HG02884 (cell line): ENCODE measurements around the gene FAM47A.

Source experiments
- ATAC-seq: cut with Tn5 transposase; IDR thresholded peaks from one replicate; pipeline ENCODE4 v1.9.1; 2021; ENCODE audit warnings: mild to moderate bottlenecking, moderate library complexity; ENCODE audit not compliant: unreplicated experiment

Gene FAM47A

DNA sequence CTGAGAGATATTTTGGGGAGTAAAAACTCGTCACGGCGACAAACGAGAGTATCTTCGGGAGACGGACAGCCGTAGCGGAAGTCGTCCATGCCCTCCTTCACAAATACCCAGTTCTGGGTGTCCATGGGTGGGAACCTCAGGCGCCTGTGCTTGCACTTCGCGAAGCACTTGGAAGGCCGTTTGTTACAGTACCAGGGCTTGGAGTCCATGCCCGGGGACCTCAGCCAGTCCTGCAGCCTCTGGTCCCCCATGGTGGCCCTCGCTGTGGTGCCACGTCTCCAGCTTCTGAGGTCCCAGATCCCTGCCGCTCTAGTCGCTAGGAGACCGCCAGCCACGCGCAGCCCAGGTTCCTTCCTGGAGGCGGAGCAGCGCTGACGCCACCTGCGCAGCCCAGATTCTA, at the start of gene FAM47A:
TSS of gene FAM47A (minus strand) at position 287 of the 400 bp plus-strand sequence. CDS start at position 251, 36 bp downstream.
- no peak for ATAC-seq

DNA sequence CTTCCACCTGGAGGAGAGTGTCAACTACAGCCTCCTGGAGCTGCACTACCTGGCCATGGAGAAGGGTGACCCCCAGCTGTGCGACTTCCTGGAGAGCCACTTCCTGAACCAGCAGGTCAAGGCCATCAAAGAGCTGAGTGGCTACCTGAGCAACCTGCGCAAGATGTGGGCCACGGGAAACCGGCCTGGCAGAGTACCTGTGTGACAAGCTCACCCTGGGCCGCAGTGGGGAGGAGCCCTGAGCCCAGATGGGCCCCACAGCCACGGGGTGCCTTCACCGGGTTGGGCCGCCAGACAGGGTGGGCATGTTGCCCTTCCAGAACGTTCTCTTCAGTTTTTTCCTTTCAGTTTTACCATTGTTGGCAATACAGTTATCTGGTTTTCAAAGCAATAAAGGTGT, 15.2 kb upstream of the FAM47A start:
- no peak for ATAC-seq

DNA sequence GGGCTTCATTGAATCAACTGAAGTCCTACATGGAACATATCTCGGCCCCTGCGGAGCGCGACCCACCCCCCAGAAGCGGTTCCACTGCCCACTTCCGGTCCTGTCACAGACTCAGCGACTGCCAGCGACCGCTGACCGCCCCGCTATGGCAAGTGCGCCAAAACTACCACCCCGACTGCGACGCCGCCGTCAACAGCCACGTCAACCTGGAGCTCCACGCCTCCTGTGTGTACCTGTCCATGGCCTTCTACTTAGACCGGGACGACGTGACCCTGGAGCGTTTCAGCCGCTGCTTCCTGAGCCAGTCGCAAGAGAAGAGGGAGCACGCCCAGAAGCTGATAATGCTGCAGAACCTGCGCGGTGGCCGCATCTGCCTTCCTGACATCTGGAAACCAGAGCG, 14.8 kb upstream of the FAM47A start:
- no peak for ATAC-seq

DNA sequence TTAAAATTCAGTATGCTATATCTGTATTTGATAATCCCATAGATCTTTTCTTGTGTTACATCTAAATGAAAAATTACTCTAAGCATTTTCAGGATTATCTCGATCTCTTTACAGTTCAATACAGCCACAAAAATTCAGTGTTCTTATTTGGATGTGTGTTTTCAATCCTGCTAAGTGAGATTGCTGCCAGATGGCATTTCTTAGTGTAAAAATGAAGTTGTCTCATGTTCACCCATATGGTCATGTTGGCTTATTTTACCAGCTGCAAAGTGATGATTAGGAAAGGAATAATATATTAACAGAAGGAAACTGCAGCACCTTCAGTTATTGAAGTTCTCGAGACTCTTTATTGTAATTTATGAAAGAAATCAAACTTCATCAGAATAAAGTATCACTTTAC, 12.1 kb upstream of the FAM47A start:
- no peak for ATAC-seq

DNA sequence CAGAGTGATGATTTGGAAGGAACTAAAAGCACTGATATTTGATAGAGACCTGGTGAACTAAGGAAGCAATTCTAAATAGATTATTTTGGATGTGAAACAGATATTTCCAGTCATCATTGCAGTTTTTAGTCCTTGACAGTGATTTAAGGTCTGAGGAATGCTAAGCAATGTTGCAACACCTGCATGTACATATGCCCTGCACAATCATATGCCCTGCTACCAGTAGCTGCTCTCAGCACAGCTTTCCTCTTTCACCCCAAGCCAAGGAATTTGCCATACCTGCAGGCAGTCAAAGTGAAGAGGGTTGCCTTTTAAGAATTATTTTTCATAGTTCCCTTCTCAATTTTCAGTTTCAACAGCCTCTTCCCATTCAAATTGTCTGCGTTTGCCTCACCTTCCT, 8.7 kb upstream of the FAM47A start:
- ATAC-seq = no peak

DNA sequence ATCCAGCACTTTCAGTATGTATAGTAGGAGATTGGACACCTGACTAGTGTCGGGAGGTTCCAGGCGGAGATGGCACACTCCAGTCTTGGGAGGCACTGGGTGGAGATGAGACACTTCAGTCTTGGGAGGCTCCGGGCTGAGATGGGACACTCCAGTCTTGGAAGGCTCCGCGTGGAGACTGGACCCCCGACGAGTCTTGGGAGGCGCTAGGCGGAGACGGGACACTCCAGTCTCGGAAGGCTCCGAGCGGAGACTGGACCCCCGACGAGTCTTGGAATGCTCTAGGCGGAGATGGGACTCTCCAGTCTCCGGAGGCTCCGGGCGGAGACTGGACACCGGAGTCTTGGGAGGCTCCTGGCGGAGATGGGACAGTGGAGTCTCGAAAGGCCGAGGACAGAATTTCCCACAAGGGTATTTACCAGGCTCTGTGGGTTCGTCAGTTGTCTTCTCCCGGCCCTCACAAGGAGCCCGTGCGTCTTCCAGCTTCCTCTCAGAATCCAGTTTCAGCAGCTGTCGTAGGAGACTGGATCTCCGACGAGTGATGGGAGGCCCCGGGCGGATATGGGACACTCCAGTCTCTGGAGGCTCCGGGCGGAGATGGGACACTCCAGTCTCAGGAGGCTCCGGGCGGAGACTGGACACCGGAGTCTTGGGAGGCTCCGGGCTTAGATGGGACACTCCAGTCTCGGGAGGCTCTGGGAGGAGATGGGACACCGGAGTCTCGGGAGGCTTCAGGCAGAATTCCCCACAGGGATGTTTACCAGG, 952 bp downstream of the FAM47A start:
- ATAC-seq = no peak

DNA sequence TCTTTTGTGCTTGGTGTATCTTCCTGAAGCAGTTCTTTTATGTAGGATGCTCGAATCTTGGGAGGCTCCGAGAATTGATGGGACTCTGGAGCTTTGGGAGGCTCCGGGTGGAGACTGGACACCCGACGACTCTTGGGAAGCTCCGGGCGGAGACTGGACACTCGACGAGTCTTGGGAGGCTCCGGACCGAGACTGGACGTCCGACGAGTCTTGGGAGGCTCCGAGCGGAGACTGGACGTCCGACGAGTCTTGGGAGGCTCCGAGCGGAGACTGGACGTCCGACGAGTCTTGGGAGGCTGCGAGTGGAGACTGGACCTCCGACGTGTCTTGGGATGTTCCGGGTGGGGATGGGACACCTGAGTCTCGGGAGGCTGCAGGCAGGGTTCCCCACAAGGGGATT, 1.6 kb downstream of the FAM47A start:
- no peak for ATAC-seq

DNA sequence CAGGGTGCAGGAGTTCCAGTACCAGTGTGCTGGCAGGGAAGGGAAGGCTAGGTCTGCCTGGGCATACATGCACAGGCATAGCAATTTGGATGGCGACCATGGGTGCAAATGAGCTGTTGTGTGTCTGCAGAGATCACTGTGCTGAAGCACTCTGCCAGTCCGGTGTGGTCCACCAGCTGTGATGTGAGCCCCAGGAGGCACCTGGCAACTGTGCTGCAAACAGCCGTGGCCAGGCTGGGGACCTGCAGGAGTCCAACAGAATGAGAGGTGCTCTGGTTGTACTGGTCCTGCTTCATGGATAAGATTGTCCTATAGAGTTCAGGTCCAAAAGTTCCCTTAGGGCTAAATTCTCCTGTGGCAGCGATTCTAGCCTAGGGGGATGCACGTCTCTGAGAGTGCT, 6.1 kb downstream of the FAM47A start:
- no peak for ATAC-seq

DNA sequence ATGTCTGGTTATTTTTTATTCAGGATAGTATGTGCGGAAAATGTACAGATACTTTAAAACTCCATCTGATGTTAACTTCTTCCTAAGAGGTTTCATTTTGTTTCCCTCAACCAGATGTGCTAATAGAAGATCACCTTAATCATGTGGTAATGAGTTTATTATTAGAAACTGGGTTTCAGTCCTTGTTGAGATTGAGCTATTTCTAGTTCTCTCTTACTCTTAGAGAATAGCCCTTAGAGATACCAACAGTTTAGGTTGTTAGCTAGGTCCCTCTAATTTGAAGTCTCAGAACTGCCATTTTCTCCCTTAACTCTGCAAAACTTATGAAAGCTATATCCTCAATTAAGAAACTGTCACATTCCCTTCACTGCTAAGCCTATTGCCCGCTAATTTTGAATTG, 13.0 kb downstream of the FAM47A start:
- ATAC-seq = no peak

DNA sequence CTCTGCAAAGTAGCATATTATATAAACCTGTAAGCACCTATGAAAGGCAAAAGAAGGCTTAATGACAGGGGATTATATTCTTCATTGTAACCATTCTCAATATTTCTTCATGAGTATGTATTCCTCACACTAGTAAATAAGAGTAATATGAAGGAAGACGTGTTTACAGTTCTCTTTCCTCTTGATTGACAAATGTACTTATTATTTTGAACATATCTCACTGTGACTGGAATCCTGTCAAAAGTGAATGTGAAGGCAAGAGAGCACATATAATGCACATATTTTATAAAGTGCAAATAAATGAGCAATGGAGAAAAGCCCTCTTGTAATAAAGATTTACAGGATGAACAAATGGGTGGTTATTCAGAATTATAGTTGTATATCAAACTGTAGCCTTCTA, 19.7 kb downstream of the FAM47A start:
- ATAC-seq = no peak
